HCT116 (cell line): ENCODE results near the gene SFXN3. TPM values are rescaled to one million over a fixed set of nuclear protein-coding genes. Genes with fewer than 3 reads are reported as not detected.

Experiments used
- ATAC-seq: fragments of 200-7000 bp; cut with Tn5 transposase; 2 replicates; pipeline ENCODE4 v1.9.1; 2020; ENCODE audit warnings: mild to moderate bottlenecking, moderate library complexity
- BruUV-seq: library from RNA; stranded (reverse); fragments of 400-500 nt; replicated peaks from 2 replicates; lab custom pipeline; 2021; lab: Mats Ljungman, UMichigan
- CTCF ChIA-PET: fragments of 300-600 bp; sonication (Branson Sonifier 250); formaldehyde crosslinking; loops from one replicate; lab custom pipeline; 2021; ENCODE audit warnings: antibody characterized with exemption; lab: Charles Lee
- POLR2A ChIA-PET: fragments of 300-600, 350-600 bp; sonication (Branson Sonifier 250); formaldehyde crosslinking; loops from one replicate; lab custom pipeline; 2021; ENCODE audit warnings: antibody characterized with exemption; lab: Charles Lee
- RAD21 ChIA-PET, 2 experiments: fragments of 300-600 bp; sonication (Branson Sonifier 250); formaldehyde crosslinking; loops; one replicate each; lab custom pipeline; 2023; ENCODE audit warnings: low total read pairs in 2 of 2; ENCODE audit not compliant: uncharacterized antibody in 2 of 2, unreplicated experiment in 2 of 2, low non-redundant PET in 1 of 2; lab: Charles Lee
- DNase-seq: peaks from one replicate; pipeline ENCODE4 v3.0.0-alpha.2; 2010; ENCODE audit warnings: low read depth, low spot score
- H2AFZ ChIP-seq: fragments of 200-600 bp; shearing (Covaris generic), sonication (generic); 2 replicates; pipeline ENCODE4 v1.6.1; 2017; ENCODE audit warnings: low read depth, mixed run types, mixed read lengths, antibody characterized with exemption, low read length; ENCODE audit not compliant: poor library complexity, severe bottlenecking
- H3K27ac ChIP-seq: 2 replicates; pipeline ENCODE4 v1.5.1; 2012; ENCODE audit warnings: low read depth, low read length
- H3K27me3 ChIP-seq: fragments of 200-600 bp; sonication (generic); 2 replicates; pipeline ENCODE4 v1.6.1; 2016; ENCODE audit warnings: mixed run types, low read length, mixed read lengths; ENCODE audit not compliant: insufficient read depth
- H3K36me3 ChIP-seq, 2 experiments: fragments of 200-500 bp in 1 of 2; fragments of 200-600 bp in 1 of 2; sonication (Bioruptor generic) in 1 of 2; sonication (generic) in 1 of 2; 2 replicates each; pipeline versions ENCODE4 v1.5.1 to v1.6.1; 2014 to 2016; ENCODE audit warnings: low read length in 2 of 2, inconsistent platforms in 1 of 2, mixed read lengths in 1 of 2, mixed run types in 1 of 2; ENCODE audit not compliant: insufficient read depth in 2 of 2, control insufficient read depth in 1 of 2
- H3K4me1 ChIP-seq, 2 experiments: fragments of 200-600 bp in 1 of 2; sonication (generic) in 1 of 2; 2 replicates each; pipeline versions ENCODE4 v1.5.1 to v1.6.1; 2012 to 2017; ENCODE audit warnings: low read length in 2 of 2, inconsistent platforms in 1 of 2, mild to moderate bottlenecking in 1 of 2, mixed read lengths in 1 of 2, mixed run types in 1 of 2, moderate library complexity in 1 of 2; ENCODE audit not compliant: insufficient read depth in 2 of 2, control insufficient read depth in 1 of 2
- H3K4me2 ChIP-seq: fragments of 200-600 bp; sonication (generic); 2 replicates; pipeline ENCODE4 v1.6.1; 2017; ENCODE audit warnings: mixed run types, low read length, mixed read lengths
- H3K4me3 ChIP-seq, 2 experiments: fragments of 200-600 bp in 1 of 2; sonication (generic) in 1 of 2; replicated peaks in 1 of 2; 2 replicates each; pipeline ENCODE4 v1.5.1; 2011 to 2016; ENCODE audit warnings: low read length in 2 of 2, control low read depth in 1 of 2, low read depth in 1 of 2, mild to moderate bottlenecking in 1 of 2, mixed read lengths in 1 of 2, mixed run types in 1 of 2
- H3K79me2 ChIP-seq: fragments of 200-600 bp; sonication (generic); 2 replicates; pipeline ENCODE4 v1.6.1; 2017; ENCODE audit warnings: mild to moderate bottlenecking, mixed run types, low read length, moderate library complexity, mixed read lengths; ENCODE audit not compliant: insufficient read depth
- H3K9ac ChIP-seq: fragments of 200-600 bp; sonication (generic); 2 replicates; pipeline ENCODE4 v1.6.1; 2016; ENCODE audit warnings: low read length, mixed read lengths
- H3K9me2 ChIP-seq: fragments of 200-600 bp; sonication (generic), shearing (Covaris generic); 2 replicates; pipeline ENCODE4 v1.6.1; 2017; ENCODE audit warnings: mixed run types, mild to moderate bottlenecking, moderate library complexity; ENCODE audit not compliant: insufficient read depth
- H3K9me3 ChIP-seq, 2 experiments: fragments of 200-500 bp in 1 of 2; fragments of 200-600 bp in 1 of 2; sonication (Bioruptor generic) in 1 of 2; sonication (generic) in 1 of 2; 2 replicates each; pipeline ENCODE4 v1.6.1; 2014 to 2017; ENCODE audit warnings: low read length in 2 of 2, mixed read lengths in 2 of 2, inconsistent platforms in 1 of 2, low read depth in 1 of 2, mild to moderate bottlenecking in 1 of 2, mixed run types in 1 of 2, moderate library complexity in 1 of 2; ENCODE audit not compliant: control insufficient read depth in 1 of 2, insufficient read depth in 1 of 2
- H4K20me1 ChIP-seq: fragments of 200-600 bp; sonication (generic), shearing (Covaris generic); 2 replicates; pipeline ENCODE4 v1.6.1; 2017; ENCODE audit warnings: mixed run types, mild to moderate bottlenecking, moderate library complexity; ENCODE audit not compliant: insufficient read depth
- ATF3 ChIP-seq: IDR thresholded peaks from 2 replicates; pipeline ENCODE4 v1.6.1; 2012
- CBX3 ChIP-seq: IDR thresholded peaks from 2 replicates; pipeline ENCODE4 v1.6.1; 2012; ENCODE audit warnings: low read depth
- CEBPB ChIP-seq: IDR thresholded peaks from 2 replicates; pipeline ENCODE4 v1.6.1; 2012; ENCODE audit warnings: low read depth
- CTCF ChIP-seq, 3 experiments: fragments of 200-600 bp in 1 of 3; sonication (generic) in 1 of 3; IDR thresholded peaks in 2 of 3; conservative IDR thresholded peaks in 1 of 3; 2 replicates each; pipeline ENCODE4 v1.5.1; 2012 to 2017; ENCODE audit warnings: low read depth in 2 of 3, low read length in 2 of 3, antibody characterized with exemption in 1 of 3, borderline replicate concordance in 1 of 3, control low read depth in 1 of 3, mild to moderate bottlenecking in 1 of 3, mixed read lengths in 1 of 3, mixed run types in 1 of 3, moderate library complexity in 1 of 3; ENCODE audit not compliant: insufficient read depth in 1 of 3
- EGR1 ChIP-seq: IDR thresholded peaks from 2 replicates; pipeline ENCODE4 v1.6.1; 2012; ENCODE audit warnings: low read depth
- ELF1 ChIP-seq: IDR thresholded peaks from 2 replicates; pipeline ENCODE4 v1.6.1; 2012; ENCODE audit warnings: low read depth, borderline replicate concordance
- EZH2phosphoT487 ChIP-seq: fragments of 200-600 bp; IDR thresholded peaks from 2 replicates; pipeline ENCODE4 v1.6.1; 2018; ENCODE audit warnings: antibody characterized with exemption, borderline replicate concordance
- FOSL1 ChIP-seq: IDR thresholded peaks from 2 replicates; pipeline ENCODE4 v1.6.1; 2012; ENCODE audit warnings: low read depth
- JUND ChIP-seq: IDR thresholded peaks from 2 replicates; pipeline ENCODE4 v1.6.1; 2012
- POLR2A ChIP-seq: IDR thresholded peaks from 2 replicates; pipeline ENCODE4 v1.7.0; 2011; ENCODE audit warnings: borderline replicate concordance; ENCODE audit not compliant: insufficient read depth, insufficient read length; ENCODE audit errors: extremely low read depth
- POLR2AphosphoS5 ChIP-seq: IDR thresholded peaks from 2 replicates; pipeline ENCODE4 v1.6.1; 2011; ENCODE audit warnings: mild to moderate bottlenecking, low read depth, low read length, moderate library complexity
- SIN3A ChIP-seq: IDR thresholded peaks from 2 replicates; pipeline ENCODE4 v1.6.1; 2012; ENCODE audit warnings: low read depth
- YY1 ChIP-seq: IDR thresholded peaks from 2 replicates; pipeline ENCODE4 v1.6.1; 2011; ENCODE audit warnings: low read length, low read depth, moderate library complexity, mild to moderate bottlenecking; ENCODE audit not compliant: insufficient replicate concordance; ENCODE audit errors: extremely low read depth
- ZBTB33 ChIP-seq: IDR thresholded peaks from 2 replicates; pipeline ENCODE4 v1.6.1; 2011; ENCODE audit warnings: mild to moderate bottlenecking, low read length, moderate library complexity; ENCODE audit not compliant: insufficient replicate concordance; ENCODE audit errors: extremely low read depth
- ZFX ChIP-seq: fragments of 450-650 bp; IDR thresholded peaks from 2 replicates; pipeline ENCODE4 v1.6.1; 2017
- ZNF274 ChIP-seq: fragments of 200-500 bp; sonication (Bioruptor generic); IDR thresholded peaks from 2 replicates; pipeline ENCODE4 v1.6.1; 2014; ENCODE audit warnings: mild to moderate bottlenecking, low read depth, low read length, inconsistent platforms
- intact Hi-C: fragments of 100-400 bp; cut with micrococcal nuclease; formaldehyde crosslinking; loops from 2 replicates; pipeline ENCODE4 v1.10.0; 2022
- total RNA-seq: library from RNA; stranded (reverse); gene quantifications from one replicate; pipeline ENCODE4 v1.2.1, GENCODE V29; 2021; ENCODE audit not compliant: unreplicated experiment

Gene SFXN3
- total RNA-seq, 1 experiment from 2014 or later, result 52.5 TPM

- no peak overlapping the region for H3K4me2 ChIP-seq
- no peaks in the 10 kb centered on the region for H3K79me2 ChIP-seq
- ATAC-seq (no peak), DNase-seq (no peak)
- H3K4me3 ChIP-seq, result no peak overlapping the region
- H3K9me2 ChIP-seq, result no peaks in the 10 kb centered on the region
- CTCF ChIA-PET, result interaction anchor here (0.5 to 6.6 kb wide), 2 partner anchors 11 to 1615 kb away, joined by 3 to 118 read pairs; partner anchors contain the start of gene LZTS2
- TF ChIP-seq ZFX, result no peak
- TF ChIP-seq POLR2A, result no peak
- TF ChIP-seq ZBTB33, result no peak
- TF ChIP-seq ZNF274, result no peak
- no peak for TF ChIP-seq EZH2phosphoT487
- no peak for TF ChIP-seq ELF1
- no peak for TF ChIP-seq CBX3
- no peak for TF ChIP-seq ATF3
- TF ChIP-seq YY1, result no peak
- no peak for TF ChIP-seq CEBPB
- no peak for TF ChIP-seq FOSL1
- no peak for TF ChIP-seq CTCF (IDR thresholded peaks at IDR 0.05 in 2 of 3, conservative IDR thresholded peaks at IDR 0.05 in 1 of 3; ENCODE audit: borderline replicate concordance in 1 of 3, insufficient read depth in 1 of 3, low read depth in 2 of 3, low read length in 2 of 3)
- TF ChIP-seq POLR2AphosphoS5, result no peak
- TF ChIP-seq SIN3A, result no peak
- no peak for TF ChIP-seq EGR1
- no peak for TF ChIP-seq JUND
- peaks cover 7% of the 10 kb centered on the region in 2 experiments; a peak in 3 of 4 replicates for H3K36me3 ChIP-seq
- H3K9ac ChIP-seq, result no peak overlapping the region
- no peaks in the 10 kb centered on the region for H4K20me1 ChIP-seq
- BruUV-seq, result no TSS peak
- RAD21 ChIA-PET, result no interaction called here
- no peaks in the 10 kb centered on the region for H3K27me3 ChIP-seq
- intact Hi-C loops, result loop anchor here (5.0 to 10.0 kb wide), 4 partner anchors 133 to 666 kb away; partner anchors contain the start of genes PAX2 and SCD
- H2AFZ ChIP-seq, result no peak overlapping the region
- peaks cover 31 to 67% of the 10 kb centered on the region in 2 experiments for H3K4me1 ChIP-seq
- no peaks in the 10 kb centered on the region for H3K9me3 ChIP-seq
- H3K27ac ChIP-seq, result no peak overlapping the region
- POLR2A ChIA-PET, result interaction anchor here (1.6 kb wide), 1 partner anchor 12 kb away, joined by 6 read pairs; no protein-coding TSS in a partner anchor
Measured at GRCh38 chr10:101010329-101010728, 20.7 kb upstream of the SFXN3 start.
